AG09309 (cell line): ENCODE data around the gene RRBP1.

Experiments used
- DNase-seq: peaks from one replicate; pipeline ENCODE4 v3.0.0-alpha.2; 2010; ENCODE audit warnings: low read depth
- H3K4me3 ChIP-seq: 2 replicates; pipeline ENCODE4 v1.5.1; 2011; ENCODE audit warnings: mild to moderate bottlenecking, low read depth, low read length, moderate library complexity; ENCODE audit not compliant: control insufficient read depth
- TF ChIP-seq, protein P1 (sequence below): IDR thresholded peaks from 2 replicates; pipeline ENCODE4 v1.5.1; 2011; ENCODE audit warnings: mild to moderate bottlenecking, low read depth, low read length, inconsistent platforms; ENCODE audit not compliant: insufficient read depth, control insufficient read depth; ENCODE audit errors: missing control alignments

RRBP1 gene

DNA sequence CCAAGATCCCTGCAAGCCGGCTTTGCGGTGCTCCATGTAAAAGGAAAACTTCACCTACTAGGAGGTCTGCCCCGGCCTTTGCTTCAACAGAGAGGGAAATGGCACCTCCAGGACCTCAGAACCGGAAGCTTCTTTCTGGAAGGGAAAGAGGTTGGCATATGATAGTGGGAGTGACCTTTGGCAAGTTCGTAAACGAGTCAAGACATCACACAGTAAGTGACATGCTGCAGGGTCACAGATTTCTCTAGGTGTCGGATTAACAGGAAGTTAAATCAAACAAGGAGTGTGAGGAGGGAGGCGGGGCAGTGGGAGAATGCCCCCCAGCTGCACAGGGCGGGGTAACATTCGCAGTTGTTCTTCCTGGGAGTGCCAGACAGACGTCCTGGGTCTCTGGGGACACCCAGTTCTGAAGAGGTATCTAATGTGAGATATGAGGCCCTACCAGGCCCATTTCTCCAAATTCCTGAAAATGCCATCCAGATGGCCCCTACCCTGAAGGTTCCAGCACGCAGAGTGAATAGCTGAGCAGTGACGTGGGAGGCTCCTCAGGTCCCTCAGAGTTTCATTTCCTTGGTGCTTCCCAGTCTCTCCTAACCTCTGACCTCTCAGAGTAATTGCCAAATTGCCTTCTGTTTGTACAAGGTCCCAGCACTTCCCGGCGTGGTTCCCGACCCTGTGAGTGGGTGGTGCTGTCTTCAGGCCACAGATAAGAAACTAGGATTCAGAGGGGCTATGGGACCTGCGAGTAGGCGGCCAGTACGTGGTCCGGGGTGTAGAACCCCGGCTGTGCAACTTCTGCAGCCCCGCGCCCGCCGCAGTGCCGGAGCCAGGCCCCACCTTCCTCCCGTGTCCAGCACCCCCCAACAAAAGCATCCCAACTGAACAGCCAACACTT is 1.9 kb downstream of the RRBP1 start:
- peak overlapping the region; percentile 80 for H3K4me3 ChIP-seq
- TF ChIP-seq, protein P1, sequence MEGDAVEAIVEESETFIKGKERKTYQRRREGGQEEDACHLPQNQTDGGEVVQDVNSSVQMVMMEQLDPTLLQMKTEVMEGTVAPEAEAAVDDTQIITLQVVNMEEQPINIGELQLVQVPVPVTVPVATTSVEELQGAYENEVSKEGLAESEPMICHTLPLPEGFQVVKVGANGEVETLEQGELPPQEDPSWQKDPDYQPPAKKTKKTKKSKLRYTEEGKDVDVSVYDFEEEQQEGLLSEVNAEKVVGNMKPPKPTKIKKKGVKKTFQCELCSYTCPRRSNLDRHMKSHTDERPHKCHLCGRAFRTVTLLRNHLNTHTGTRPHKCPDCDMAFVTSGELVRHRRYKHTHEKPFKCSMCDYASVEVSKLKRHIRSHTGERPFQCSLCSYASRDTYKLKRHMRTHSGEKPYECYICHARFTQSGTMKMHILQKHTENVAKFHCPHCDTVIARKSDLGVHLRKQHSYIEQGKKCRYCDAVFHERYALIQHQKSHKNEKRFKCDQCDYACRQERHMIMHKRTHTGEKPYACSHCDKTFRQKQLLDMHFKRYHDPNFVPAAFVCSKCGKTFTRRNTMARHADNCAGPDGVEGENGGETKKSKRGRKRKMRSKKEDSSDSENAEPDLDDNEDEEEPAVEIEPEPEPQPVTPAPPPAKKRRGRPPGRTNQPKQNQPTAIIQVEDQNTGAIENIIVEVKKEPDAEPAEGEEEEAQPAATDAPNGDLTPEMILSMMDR: no peak
- DNase-seq: no peak

DNA sequence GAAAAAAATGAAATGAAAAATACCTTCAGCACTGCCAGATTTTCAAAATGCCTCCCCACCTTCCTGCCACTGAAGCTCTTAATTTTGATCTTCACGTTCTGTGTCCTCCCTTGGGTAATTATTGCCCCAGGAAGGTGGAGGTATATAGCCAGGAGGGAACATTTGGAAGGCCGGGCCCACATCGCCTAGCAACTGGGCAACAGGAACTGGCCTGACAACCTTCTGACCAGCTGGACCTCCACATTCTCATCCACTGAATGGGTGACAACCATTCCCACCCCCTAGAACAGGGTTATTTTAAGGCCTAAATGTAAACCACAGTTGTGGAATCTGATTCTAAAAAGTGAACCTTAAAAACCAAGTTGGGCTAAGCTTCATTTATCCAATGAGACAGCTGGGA is 3.2 kb downstream of the RRBP1 start:
- DNase-seq: no peak
- TF ChIP-seq, protein P1: no peak
- H3K4me3 ChIP-seq: no peak overlapping the region

DNA sequence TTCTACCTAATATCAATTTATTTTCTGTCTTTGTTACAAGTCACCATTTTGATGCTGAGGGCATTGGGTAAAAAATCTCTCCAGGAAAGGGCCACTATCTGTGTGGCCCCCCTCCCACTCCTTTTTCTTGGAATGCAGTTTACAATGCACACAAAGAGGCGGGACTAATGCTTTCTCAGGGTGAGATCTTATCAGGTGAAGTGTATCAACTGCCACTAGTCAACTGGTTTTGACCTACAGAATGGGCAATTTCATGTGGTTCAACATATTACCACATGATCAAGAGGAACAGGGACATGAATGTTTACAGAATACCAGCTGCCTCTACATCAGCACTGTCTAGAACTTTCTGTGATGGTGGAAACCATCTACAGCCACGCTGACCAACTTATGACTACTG is 3.7 kb downstream of the RRBP1 start:
- no peak overlapping the region for H3K4me3 ChIP-seq
- TF ChIP-seq, protein P1: no peak
- DNase-seq: no peak

DNA sequence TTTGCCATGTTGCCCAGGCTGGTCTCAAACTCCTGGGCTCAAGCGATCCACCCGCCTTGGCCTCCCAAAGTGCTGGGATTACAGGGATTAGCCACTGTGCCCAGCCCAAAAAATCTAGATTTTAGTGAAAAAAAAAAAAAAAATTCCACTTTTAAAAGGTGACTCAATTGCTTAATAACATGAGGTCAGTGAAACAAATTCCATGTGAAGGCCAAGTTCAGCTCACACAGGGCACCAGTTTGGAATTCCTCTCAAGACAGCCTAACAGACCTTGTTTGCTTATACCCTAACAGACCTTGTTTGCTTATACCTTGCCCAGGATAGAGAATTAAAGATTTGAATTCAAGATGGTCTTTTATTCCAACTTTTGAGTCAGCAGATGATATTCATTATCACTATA is 5.1 kb downstream of the RRBP1 start:
- no peak overlapping the region for H3K4me3 ChIP-seq
- no peak for DNase-seq
- TF ChIP-seq, protein P1: no peak

DNA sequence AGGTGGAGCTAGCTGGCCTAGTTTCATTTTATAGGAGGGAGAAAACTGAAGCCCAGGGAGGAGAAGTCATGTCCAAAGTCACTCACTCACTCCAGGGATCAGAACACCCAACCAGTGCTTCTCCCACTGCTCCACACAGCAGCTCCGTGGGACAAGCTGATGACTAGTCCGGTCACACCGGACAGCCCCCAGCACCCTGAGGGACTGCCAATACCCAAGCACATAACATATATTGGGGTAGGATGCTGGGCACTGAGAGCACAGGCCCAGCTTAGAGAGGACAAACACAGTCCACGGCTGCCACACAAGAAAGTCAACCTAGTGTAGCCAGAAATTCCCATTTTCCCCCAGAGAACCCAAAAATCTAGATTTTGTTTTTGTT is 5.7 kb downstream of the RRBP1 start:
- DNase-seq: no peak
- H3K4me3 ChIP-seq: no peak overlapping the region
- TF ChIP-seq, protein P1: no peak

DNA sequence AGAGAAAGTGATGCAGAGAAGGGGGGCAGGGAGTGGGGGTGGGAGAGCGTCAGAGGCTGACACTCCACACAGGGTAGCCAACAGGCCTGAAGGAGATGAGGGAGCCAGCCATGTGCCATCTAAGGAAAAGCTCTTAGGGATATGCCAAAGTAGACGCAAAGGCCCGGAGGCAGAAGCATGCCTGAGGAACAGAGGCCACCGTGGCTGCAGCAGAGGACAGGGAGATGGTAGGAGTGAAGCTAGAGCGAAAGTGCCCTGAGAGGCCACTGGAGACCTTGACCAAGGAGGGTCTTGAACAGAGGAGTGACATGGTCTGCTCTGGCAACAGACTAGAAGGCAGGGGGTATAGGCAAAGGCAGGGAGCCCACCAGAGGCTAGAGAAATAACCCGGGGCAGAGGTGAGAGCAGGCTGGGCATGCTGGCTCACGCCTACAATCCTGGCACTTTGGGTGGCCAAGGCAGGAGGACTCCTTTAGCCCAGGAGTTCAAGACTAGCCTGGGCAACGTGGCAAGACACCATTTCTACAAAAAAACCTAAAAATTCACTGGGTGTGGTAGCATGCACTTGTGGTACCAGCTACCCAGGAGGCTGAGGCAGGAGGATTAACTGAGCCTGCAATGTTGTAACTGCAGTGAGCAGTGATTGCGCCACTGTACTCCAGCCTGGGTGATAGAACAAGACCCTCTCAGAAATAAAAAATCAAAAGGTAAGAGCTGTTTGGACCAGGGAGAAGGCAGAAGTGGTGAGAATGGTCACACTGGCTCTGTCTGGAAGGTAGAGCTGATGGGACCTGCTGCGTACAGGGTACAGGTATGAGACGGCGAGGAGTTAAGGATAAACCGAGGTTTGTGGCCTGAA is 6.3 kb downstream of the RRBP1 start:
- H3K4me3 ChIP-seq: no peak overlapping the region
- DNase-seq: no peak
- TF ChIP-seq, protein P1: no peak
